Stimulated activated CD8-positive, alpha-beta memory T cell treated with anti-CD3 and anti-CD28 coated beads, Interleukin-7, amount 100 ng/mL, for 4 hours (primary cell): ENCODE results near the gene COG6.

Source experiments
- DNase-seq, 2 donors: peaks; one replicate each; pipeline ENCODE4 v3.0.0-alpha.2; 2020; ENCODE audit warnings: low read depth in 2 of 2

The COG6 gene

DNA sequence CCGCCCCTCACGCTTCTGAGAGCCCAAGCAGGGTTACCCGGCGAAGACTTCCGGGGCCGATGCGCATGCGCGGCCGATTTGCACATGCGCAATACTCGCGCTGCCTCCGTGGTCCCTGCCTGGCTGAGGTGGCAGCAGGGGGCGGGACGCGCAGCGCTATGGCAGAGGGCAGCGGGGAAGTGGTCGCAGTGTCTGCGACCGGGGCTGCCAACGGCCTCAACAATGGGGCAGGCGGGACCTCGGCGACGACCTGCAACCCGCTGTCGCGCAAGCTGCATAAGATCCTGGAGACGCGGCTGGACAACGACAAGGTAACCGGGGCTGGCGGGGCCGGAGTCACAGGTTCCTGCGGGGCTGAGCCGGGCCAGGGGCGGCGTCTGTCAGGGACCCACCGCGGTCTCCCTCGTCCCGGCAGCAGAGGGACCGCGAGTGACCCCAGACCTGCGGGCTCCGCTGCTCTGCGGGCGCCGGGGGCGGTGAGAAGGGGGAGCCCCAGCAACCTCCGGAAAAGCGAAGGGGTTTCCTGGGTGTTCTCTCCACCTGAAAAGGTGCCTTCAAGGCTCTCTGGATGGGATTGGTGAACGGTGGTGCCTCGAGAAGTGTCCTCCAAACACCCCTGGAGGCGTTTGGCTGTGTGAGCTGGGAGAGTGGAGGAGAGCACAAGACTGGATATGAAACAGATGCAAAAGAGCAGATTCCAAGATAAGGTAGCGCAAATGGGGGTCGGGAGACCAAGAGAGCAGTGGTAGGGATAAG is at the start of gene COG6:
Gene COG6, plus strand, starts transcription at position 94 of the 756 bp plus-strand sequence. Its CDS starts 65 bp downstream, at position 159.
- peak; percentile 90 for DNase-seq

DNA sequence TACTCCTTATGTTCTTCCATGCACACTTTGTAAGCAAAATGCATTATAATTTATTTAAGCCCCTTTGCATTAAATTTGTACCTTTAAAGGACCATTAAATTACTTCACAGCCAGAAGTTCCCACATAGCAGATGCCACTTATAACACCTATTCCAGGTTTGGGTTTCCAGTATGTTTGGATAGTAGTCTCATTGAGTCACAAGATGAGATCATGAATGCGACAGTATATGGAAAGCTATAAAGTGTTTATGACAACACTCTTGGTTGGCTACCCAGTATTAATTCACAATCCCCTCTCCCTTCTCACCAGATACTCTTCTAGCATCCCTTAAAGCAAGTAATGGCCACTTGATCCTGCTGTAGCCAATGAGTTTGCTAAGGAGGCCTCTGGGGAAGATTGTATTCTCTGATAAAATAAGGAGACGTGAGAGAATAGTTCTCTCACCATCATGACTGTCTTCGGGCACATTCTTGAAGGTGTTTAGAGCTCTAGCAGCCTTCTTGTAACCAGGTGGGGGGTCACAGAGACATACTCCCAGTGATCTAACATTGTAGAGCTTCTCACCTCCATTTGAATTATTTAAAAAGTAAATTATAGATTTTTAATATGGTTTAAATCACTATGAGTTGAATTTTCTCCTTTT is 49.7 kb upstream of the COG6 start:
- no peak for DNase-seq

DNA sequence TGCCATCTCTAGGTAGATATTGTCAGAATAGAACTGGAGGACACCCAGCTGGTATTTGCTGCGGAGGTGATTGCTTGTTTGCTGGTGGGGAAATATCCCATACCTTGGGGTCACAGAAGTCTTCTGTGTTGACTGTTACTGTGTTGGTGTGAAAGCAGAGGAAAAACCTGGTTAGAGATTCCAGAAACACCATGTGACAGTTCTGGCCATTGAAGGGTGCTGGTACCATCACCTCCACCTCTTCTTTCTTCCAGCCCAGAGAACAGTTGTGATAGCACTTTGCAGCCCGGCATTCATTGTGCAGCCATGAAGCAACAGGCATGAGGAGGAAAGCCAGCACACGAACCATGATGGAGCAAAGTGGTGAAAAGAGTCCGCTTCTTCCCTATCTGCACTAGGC is 47.6 kb upstream of the COG6 start:
- no peak for DNase-seq

DNA sequence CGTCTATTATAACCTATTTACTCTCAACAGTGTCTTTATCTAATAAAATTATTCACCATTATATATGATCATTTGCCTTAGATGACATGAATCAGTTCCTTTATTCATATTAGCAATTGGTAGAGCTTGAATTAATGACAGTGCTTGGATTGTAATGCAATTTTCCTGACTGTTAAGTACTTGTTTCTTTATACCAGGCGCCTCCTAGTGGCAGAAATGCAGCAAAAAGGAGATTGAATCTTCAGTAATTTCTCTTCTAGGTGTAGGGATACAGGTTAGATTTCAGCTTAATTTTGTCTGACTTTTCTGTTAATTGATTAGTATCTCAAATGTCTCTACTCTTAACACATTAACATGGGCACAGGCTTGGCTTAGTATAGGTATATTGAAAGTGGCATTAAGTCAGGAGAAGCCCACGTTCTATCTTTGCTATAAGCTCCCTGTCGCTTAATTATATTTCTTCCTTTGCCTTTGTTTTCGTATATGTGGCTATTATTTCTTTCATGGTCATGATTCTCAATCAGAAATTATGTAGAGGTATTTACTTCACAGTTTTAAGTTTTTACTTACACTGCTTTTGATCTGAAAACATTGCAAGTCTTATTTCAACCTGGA is 43.3 kb upstream of the COG6 start:
- DNase-seq = peak in 1 of 2 donors; percentile 19

DNA sequence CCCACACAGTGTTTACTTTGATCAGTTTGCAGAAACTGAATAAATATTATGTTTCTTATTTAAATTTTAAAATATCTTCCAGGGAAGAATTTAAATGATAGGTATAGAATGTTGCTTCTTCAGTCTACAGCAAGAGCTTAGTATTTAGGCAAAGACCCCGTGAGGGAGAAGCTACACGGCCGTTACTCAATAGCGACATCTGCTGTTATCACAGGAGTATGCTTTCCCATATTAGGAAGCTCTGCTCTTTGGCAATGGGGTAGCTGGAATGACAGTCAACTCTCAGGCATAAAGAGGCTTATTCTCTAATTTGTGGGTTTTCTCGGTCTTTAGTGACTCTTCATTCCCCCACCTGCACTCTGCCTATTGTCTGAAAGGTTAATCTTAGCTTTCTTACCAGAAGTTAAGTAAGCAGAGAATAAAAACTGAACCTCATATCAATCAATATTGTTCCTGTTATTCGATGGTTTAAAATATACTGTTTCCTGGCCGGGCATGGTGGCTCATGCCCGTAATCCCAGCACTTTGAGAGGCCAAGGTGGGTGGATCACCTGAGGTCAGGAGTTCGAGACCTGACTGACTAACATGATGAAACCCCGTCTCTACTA is 39.3 kb upstream of the COG6 start:
- no peak for DNase-seq

DNA sequence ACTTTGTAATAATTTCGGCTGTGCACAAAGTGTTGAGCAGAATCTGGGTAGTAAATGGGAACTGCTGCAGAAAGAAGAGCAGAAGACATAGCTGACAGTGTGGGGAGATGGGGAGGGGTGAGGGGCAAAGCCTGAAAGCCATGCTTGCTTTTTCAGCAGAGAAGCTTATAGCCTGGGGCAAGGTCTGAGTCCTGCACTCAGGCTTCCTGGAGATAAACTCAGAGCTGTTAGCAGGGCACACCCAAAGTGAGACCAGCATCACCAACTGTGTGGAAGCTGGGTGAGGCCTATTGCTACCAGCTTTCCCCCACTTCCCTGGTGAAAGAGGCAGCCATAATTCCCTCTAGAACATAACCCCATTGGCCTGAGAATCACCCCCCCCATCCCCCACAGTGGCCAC is 36.9 kb upstream of the COG6 start:
- DNase-seq = no peak

DNA sequence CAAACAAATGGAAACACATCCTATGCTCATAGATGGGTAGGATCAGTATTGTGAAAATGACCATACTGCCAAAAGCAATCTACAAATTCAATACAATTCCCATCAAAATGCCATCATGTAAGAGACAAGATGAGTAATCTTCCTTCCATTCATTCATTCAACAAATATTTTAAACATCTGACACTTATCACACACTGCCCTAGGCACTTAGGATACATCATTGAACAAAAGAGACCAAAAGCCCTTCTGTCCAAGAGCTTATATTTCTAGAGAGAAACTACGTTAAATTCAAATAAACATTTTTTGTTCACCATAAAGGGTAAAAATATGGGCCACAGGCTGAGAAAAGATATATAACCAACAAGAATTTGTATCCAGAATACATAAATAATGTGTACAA is 32.0 kb upstream of the COG6 start:
- no peak for DNase-seq

DNA sequence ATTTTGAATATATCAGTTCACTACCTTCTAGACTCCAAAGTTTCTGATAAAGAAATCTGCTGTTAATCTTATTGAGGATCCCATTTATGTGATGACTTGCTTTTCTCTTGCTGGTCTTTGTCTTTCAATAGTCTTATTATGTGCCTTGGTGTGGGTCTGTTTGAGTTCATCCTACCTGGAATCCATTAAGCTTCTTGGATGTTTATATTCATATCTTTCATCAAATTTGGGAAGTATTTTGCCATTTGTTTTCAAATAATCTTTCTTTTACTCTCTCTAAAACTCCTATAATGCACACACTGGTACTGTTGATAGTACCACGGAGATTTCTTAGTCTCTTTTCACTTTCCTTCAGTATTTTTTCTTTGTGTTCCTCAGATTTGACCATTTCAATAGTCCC is 24.2 kb upstream of the COG6 start:
- DNase-seq = no peak

DNA sequence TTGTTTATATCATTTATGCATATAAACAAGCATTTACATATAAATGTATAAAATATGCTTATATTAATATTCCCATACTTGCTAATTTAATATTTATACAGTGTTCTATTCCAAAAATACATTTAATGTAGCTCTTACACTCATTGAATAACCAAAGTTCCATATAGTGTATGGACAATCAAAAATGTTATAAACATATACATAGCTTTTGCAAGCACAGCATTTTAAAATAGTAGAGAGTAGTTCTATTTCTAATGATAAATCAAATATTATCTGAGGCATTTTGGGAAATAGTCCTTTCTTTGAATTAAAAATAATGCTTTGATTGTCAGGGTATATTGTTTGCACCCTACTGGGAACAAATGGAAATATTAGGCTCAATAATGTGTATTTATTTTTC is 22.5 kb upstream of the COG6 start:
- DNase-seq = no peak

DNA sequence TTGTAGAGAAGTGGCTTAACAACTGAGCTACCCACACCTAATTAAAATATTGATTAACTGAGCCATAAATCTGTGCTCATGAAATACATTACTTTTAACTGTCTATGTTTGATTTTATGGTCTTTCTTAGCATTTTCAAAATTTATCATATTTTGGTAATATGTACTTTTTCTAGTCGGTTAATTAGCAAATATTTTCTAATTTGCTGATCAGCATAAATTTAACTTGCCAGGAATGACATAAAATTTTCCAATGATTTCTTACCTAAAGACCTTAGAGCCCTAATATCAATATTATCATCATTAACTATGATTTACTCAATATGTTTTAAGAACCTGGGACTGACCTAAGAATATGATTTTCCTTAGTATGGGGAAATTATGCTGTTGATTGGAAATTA is 19.9 kb upstream of the COG6 start:
- DNase-seq = no peak

DNA sequence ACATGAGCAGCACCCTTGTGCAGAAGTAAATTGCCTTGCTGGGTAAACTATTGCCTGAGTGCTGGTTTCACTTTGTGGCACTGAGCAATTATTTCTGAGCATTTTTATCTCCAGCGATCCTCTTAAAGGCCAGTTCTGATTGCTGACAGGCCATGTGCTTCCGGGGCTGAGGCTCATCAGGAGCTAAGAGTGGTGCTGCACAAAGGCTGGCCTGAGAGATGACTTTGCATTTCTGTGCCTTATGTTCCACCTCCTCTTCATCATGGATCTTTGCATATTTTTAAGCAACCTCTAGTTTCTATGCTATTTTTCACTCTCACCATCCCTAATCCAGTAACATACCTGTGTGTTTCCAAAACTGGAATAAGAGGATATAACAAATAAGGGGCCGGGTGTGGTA is 17.6 kb upstream of the COG6 start:
- no peak for DNase-seq

DNA sequence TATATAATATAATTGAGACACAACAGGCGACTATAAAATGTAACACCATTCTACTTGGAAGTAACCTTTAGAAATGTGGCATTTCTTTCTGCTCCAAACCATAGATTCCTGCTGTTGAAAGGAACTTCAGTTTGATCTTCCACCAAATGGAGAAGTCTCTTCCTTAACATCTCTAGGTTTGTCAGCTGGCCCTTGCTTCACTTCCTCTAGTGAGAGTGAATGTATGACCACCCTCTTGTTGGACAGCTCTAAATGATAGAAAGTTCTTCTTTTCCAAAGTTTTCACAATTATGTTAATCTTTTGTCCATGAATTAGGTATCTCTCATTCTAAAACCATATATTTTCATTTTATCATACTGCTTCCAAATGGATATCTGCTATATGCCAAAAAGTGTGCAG is 13.8 kb upstream of the COG6 start:
- DNase-seq = no peak

DNA sequence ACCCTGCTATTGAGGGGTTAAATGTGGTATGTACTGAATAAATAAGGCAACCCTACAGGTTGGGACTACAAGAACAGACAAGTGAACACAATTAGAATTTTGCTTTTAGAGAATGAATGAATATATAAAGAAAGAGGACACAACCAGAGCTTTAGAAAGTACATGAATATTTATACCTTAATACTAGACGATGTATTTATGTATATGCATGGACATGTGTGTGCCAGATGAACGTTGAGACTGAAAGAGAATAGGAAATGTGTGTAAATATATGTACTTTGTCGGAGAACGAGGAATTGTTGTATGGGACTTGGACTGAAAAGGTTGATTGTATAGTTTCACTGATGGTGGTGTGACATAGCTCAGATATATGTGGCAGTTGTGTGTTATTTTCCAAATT is 9.3 kb upstream of the COG6 start:
- DNase-seq = no peak

DNA sequence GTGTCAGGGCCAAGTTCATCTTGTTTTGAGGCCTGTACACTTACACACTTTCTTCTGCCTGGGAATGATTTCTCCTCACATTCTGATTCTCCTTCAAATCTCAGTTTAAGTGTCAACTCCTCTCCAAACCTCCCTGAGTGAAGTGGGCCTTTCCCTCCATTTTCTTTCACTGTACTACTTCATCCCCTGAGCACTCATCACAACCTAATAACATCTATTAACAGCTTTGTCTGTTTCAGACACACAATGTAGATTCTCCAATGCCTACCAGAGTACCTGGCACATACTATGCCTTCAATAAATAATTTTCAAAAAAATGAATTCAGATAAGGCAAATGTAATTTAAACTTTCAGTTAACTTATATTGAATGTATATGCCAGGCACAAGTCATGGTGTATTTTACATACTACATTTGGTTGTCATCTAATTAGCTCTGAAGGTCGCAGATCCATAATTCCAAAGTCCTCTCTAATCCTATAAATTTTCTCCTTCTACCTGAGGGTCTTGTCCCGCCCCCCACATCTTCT is 357 bp upstream of the COG6 start:
- no peak for DNase-seq

DNA sequence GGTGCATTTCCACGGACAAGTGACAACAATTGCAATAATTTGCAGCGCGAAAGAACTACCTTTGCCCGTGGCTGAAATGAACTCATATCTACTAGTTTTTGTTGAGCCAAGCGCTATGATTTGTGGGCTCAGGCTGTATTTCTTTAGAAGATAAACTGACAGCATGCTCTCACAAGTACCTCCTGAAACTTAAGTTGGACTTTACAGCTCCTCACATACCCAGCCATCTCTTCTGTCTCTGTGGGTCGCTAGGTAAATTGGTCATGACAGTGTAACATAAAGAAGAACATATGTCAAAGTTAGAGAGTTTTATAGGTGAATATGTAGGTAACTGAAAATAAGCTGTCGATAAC is 839 bp downstream of the COG6 start:
- no peak for DNase-seq

DNA sequence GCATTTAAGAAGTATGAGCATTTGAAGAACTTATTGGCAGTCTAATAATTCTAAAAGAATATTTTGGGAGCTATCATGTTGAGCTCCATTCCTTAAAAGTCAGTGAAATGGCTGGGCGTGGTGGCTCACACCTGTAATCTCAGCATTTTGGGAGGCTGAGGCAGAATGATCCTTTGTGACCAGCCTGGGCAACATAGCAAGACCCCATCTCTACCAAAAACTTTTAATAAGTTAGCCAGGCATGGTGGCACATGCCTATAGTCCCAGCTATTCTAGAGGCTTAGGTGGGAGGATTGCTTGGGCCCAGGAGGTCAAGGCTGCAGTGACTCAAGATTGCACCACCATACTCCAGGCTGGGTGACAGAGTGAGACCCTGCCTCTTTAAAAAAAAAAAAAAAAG is 8.0 kb downstream of the COG6 start:
- DNase-seq = no peak

DNA sequence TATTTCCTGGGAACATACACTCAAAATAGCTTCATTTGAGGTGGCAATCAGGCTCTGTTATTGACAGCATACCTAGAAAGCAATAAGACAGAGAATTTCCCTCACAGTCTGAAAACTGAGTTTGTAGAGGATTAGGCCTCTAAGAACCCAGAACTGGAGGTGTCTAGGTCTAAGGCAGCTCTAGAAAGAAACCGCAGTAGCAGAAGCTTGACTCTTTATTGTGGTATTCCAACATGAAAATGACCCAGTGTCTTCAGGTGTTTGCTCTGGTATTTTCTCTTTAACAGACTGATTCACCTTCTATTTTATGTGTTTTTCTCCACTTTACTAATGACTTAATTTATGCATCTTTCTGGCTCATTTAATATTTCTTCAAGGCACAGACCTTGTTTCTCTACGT is 8.5 kb downstream of the COG6 start:
- no peak for DNase-seq

DNA sequence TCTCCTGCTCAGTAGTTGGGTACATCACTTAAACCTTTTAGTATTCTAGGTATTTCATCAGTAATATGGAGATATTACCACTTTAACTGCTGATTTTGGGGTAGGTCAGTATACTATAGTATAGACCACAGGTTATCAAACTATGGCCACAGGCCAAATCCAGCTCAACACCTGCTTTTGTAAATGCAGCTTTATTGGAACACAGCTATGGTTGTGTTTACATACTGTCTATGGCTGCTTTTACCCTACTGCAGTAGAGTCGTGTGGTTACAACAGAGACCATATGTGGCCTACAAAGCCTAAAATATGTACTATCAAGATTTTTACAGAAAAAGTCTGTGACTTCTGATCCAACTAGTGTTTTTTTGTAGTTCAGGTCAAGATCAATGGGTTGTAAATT is 10.3 kb downstream of the COG6 start:
- DNase-seq = no peak

DNA sequence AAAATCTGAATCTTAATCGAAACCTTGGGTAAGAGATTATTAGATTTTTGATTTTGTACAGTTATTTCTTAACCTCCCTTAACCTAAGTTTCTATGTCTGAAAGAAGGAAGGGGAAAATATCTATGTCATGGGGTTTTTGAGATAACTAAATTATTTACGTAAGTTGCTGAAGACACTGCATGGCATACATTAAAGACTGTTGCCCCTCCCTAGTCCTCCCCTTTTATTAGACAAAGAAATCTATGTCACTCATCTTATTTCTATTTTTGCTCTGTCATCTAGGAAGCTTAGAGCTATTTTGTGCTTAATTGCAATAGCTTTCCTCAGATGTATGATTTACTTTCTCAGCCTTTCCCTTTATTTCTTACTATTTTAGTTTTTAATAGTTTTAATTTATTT is 15.0 kb downstream of the COG6 start:
- no peak for DNase-seq

DNA sequence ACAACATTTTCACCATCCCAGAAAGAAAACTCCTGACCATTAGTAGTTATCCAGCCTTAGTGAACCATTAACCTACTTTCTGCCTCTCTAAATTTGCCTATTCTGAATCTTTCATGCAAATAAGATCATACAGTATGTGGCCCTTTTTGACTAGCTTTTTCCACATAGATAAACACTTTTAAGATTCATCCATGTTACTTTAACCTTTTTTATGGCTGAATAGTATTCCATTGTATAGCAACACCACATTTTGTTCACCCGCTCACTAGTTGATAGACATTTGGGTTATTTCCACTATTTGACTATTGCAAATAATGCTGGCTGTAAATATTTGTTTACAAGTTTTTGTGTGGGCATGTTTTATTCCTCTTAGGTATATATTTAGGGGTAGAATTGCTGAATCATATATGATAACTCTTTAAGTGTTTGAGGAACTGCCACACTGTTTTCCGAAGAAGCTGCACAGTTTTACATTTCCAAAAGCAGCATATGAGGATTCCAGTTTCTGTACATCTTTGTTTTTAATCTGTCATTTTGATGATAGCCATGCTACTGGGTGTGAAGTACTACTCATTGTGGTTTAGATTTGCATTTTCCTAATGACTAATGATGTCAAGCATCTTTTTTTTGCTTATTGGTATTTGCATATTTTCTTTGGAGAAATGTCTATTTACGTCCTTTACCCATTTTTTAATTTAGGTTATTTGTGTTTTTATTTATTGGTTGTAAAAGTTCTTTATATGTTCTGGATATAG is 17.1 kb downstream of the COG6 start:
- DNase-seq = no peak

DNA sequence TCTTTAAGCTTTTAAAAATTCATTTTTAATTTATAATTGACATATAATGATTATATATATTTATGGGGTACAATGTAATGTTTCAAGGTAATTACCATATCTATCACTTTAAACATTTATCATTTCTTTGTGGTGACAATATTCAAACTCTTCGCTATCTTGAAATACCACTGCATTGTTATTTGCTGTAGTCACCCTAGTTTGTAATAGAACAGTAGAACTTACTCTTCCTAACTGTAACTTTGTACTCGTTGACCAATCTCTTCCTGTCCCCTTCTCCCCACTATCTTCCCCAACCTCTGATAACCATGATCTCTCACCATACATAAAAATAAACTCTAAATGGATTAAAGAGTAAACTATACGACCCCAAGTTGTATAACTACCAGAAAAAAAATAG is 20.4 kb downstream of the COG6 start:
- DNase-seq = no peak

DNA sequence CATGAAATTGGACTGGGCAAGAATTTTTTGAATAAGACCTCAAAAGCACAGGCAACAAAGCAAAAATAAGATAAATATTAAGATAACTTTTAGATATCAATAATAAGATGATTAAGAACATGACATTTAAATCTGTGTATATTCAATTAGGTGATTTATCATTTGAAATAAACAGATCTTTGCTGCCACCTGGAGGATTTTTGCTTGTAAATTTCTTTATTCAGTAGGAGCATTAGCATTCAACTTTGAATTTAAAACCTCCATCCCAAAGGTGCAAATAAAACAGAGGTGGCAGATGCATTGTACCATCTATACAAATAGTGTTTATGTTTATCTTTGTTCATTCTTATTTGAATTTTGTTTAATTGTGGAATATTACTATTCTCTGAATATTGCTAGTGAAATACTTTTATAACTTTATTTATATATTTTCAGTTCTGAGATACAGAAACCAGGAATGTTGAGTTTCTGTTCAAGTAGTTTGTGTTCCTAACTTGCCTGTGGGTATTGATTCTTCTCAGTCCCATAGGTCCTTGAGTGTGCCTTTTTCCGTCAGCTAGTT is 20.9 kb downstream of the COG6 start:
- no peak for DNase-seq
